DOHH2 (cell line): ENCODE results near the gene PAPPA2.

ENCODE experiments used
- CTCF ChIP-seq: fragments of 200-600 bp; sonication (generic); IDR thresholded peaks from one replicate; pipeline ENCODE4 v1.5.1; 2014; ENCODE audit warnings: antibody characterized with exemption, mild to moderate bottlenecking, low read depth, low read length; ENCODE audit not compliant: poor library complexity, severe bottlenecking
- EZH2phosphoT487 ChIP-seq: fragments of 200-600 bp; sonication (generic); IDR thresholded peaks from 2 replicates; pipeline ENCODE4 v1.6.1; 2017; ENCODE audit warnings: borderline replicate concordance, mild to moderate bottlenecking, antibody characterized with exemption, low read length, moderate library complexity, mixed read lengths

GRCh38 chr1:176601348-176601747, 138.4 kb downstream of the PAPPA2 start:
- no peak for TF ChIP-seq CTCF
- no peak for TF ChIP-seq EZH2phosphoT487
